ENCODE data around the gene DIP2B.

Gene DIP2B

GRCh38 chr12:50636505-50636904, 131.7 kb downstream of the DIP2B start:
- DNase-seq (ENCODE audit: low read depth in 3 of 3), result no peak

DNA sequence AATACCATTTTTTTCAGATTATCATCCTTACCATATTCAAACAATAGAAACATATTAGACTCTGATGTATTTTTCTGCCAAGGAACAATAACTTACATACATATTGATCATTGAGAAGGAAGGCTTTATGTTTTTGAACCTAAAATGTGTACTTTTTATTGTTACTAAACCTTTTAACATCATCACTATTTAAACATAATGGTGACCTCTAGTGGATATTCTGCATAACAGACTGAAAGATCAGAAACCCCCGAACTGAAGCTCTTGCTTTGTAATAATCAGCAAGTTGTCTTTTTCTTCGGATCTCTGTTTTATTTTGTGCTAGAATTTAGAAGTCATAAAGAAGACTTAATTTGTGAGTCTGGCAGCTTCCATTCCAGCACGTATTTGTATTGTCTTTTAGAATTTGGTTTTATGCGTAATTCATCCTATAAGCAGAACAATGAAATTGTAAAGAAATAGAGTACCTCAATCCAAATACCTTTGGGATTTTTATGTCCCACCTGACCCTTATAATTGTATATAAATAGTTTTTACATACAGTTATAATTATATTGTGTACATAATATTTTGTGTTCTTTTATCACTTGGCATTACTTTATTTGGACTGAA, 133.2 kb downstream of the DIP2B start:
- no peak for DNase-seq (ENCODE audit: low read depth in 3 of 3)

DNA sequence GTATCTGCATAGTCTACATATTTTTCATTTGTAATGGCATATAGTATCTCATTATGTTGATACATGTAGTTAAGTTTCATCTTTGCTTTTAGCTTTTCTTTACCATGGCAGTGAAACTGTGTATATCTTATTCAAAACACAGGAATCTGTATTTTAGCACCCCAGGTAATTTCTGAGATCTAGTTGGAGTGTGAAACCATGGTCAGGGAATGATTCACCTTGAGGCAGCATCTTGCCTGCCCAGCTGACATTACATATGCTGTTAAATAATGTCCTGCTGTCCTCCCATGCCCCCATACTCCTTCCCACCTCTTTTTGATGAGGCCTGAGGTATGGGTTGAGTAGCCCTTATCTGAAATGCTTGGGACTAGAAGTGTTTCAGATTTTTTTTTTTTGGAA, 133.7 kb downstream of the DIP2B start:
- DNase-seq (ENCODE audit: low read depth in 3 of 3), result no peak

DNA sequence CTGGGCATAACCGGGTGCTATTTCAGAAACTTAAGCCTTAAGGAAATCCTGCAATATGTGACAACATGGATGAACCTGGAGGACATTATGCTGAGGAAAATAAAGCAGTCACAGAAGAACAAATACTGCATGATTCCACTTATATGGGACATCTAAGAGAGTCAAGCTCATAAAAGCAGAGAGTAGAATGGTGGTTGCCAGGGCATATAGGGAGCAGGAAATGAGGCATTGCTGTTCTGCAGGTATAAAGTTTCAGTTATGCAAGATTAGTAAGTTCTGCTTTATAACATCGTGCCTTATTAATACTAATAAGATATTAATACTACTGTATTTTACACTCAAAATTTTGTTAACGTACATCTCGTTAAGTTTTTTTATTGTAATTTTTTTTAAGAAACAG, 134.9 kb downstream of the DIP2B start:
- DNase-seq (ENCODE audit: low read depth in 3 of 3), result no peak

DNA sequence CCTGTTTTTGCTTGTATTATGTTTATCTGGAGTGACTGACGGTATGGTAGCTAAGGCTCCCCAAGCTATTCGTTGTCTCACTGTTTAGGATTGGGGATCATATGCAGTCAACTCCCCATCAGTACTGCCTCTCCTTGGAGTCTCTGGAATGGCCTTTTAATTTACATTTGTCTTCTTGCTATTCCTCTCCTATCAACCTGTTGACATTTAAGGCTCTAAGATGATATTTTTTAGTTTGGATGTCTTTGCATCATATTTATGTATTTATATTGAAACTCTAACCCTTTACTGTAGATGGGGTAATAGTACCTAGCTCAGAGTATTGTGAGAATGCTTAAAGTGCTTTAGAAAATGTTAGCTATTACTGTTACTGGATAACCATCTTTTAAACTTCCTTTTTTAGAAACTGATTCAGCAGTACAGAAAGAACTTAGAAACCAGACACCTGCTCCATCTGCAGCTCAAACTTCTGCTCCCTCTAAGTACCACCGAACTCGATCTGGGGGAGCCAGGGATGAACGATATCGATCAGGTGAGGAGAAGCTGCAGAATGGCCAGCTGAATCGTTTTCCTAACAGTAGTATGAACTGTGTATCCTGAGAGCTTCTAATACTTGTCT, 135.6 kb downstream of the DIP2B start:
- no peak for DNase-seq (ENCODE audit: low read depth in 3 of 3)

DNA sequence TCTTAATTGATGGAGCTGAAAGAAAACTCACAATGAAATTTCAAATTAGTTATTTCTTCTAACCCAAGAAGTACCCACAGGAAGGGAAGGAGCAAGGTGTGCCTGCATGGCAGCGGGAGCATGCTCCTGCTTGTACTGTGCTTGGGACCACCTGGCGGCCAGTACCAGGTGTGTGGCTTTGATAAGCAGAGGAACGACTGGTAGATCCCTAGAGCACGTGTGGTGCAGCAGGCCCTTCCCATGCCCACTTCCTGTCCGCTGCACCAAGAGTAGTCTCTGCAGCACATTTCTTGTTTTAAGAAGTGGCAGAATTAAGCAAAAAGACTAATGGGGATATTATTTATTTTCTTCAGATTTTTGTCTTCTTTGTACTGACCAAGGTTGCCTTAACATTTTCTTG, 136.8 kb downstream of the DIP2B start:
- DNase-seq (ENCODE audit: low read depth in 3 of 3), result no peak

GRCh38 chr12:50642035-50642451, 137.3 kb downstream of the DIP2B start:
- no peak for DNase-seq (ENCODE audit: low read depth in 3 of 3)

- DNase-seq (ENCODE audit: low read depth in 3 of 3), result no peak
Measured at GRCh38 chr12:50642761-50643160, 138.0 kb downstream of the DIP2B start.

DNA sequence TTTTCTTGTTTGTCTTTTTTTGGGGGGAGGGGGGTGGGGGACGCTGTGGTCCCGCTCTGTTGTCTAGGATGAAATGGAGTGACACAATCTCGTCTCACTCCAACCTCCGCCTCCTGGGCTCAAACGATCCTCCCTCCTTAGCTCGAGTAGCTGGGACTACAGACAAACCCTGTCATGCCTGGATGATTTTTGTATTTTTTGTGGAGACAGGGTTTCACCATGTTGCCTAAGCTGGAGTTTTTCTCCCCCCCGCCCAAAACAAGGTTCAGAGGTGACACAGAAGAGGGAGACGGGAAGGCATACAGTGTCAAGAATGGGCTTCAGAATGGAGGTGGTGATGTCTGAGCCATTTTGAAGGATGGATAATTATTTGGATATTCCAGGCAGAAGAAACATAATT, 142.2 kb downstream of the DIP2B start:
- DNase-seq (ENCODE audit: low read depth in 3 of 3), result no peak

DNA sequence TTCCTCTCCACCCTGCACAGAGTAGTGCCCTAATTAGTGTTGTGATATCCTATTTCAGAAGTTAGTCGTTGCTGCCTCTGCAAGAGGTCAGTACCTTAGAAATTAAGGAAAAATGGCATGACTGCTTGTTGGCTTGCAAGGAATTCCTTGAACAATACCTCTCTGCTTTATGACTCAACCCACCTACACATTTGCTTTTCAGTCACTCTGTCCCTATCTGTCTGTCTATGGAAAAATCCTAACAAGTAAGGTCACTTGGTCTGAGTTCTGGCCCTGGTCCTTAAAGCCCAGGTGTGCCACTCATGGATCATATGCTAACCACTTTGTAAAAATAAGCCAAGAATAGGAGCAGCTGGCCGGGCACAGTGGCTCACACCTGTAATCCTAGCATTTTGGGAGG, 142.7 kb downstream of the DIP2B start:
- DNase-seq (ENCODE audit: low read depth in 3 of 3), result no peak

- DNase-seq (ENCODE audit: low read depth in 3 of 3), result no peak
Measured at GRCh38 chr12:50650285-50650684, 145.5 kb downstream of the DIP2B start.

DNA sequence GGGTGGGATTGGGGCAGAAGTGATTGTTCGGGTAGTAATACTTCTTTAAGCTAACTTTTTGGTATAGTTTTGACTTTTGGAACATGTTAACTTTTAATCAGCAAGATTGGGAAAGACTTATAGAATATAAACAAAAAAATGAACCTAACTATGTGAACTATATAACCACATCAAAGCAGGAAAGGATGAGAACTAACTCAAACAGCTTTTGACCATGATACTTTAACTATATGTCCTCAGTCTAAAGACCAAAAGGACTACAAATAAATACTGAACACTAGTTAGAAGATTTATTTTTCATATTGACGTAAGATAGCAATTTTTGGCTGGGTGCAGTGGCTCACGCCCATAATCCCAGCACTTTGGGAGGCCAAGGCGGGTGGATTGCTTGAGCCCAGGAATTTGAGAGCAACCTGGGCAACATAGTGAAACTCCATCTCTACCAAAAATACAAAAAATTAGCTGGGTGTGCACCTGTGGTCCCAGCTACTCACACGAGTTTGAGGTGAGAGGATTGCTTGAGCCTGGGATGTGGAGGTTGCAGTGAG, 150.7 kb downstream of the DIP2B start:
- no peak for DNase-seq (ENCODE audit: low read depth in 3 of 3)

DNA sequence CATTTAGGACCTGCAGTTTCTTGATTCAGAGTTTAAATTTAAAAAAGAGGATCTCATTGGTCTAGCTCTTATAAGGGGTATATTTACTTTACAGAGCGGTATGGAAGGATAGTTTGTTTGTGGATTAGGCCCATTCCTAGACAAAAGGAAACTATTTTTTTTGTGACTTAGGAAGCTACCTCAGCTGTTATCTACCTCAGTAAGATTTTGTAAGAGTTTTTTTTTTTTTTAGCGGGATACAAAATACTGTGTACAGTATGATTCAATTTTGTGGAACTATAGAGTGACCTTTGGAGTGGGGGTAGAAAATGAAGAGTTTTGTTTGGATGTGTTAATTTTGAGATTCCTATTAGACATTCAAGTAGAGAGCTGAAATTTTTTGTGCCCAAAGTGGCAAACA, 154.5 kb downstream of the DIP2B start:
- DNase-seq (ENCODE audit: low read depth in 3 of 3), result no peak

DNA sequence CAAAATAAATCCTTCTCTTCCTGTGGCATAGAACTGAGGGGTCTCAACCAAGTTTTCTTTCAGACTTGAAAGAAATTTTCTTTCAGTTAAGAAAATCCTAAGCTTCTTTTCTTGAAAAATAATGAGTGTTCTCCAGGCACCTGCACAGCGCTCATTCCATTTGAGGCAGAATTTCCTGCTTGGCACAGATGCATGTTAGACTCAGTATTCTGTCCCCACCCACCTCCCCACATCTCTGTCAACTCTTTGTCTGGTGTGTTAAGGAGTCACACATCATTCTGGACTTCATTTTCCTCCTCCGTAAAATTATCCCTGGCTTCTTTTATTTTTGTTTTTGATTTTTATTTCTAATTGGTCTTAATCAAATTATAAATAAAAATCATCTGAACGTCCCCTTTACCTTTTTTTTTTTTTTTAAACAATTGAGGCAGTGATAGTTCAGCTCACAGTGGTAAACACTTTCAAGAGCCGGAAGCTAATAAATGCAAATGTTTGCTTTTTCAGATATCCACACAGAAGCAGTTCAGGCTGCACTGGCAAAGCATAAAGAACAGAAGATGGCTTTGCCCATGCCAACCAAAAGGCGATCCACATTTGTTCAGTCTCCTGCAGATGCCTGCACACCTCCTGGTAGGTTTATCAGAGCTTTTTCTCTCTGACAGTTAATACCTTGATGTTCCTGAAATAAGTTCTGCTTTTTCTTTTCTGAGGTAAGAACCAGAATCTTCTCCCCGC, 155.1 kb downstream of the DIP2B start:
- DNase-seq (ENCODE audit: low read depth in 3 of 3), result no peak

DNA sequence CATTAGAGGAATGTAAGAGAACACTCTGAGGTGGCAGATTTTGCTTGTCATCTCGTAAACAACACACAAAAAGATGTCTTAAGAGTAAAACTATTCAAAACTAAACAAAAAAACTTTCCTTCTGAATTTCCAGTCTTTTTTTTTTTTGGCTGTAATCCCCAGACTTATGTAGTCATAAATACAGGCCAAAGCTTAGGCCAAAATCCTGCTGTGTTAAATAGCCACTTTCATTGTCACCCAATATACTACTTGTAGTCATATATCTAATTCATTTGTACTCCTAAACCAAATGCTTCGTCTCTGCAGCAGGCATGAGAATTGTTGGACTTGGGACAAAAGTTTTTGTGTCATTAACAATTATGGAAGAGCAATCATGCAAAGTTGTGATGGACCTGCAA, 155.6 kb downstream of the DIP2B start:
- DNase-seq (ENCODE audit: low read depth in 3 of 3), result no peak

DNA sequence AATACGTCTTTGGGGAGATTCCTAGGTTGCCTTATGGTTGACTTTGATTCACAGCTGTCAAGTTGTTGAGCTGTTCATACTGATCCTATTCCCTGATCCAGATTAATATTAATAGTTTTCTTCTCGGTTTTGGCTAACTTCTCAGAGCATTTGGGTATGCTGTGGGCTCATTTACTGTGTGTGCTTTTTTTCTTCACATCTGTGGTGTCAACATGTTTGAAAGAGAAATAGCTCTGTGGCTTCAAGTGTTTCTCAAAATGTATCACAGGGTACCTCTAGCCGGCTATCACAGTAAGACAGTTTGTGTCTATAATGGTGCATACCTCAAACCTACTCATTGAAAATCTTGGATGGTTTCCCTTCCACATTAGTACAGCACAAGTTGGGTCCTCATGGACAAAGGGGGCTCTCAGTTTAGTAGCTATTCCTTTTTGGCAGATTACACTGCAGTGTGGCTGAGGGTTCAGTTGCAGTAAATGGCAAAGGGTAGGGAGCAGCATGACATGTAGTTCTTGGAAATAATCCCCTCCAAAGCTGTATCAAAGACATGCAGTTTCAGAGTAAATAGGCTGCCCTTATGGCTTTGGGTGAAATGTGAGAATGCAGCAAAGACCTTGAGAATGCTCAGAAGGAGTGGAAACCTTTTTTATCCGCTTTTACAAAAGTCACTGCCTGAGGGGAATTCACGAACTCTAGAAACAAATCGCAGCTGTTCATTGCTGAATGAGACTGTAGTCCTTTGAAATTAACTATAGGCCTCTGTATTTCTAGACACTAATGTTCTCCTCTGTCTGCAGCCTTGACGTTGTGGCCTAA, 156.7 kb downstream of the DIP2B start:
- no peak for DNase-seq (ENCODE audit: low read depth in 3 of 3)

- DNase-seq (ENCODE audit: low read depth in 3 of 3), result no peak
Measured at GRCh38 chr12:50662116-50662510, 157.3 kb downstream of the DIP2B start.

- DNase-seq (ENCODE audit: low read depth in 3 of 3), result no peak
Measured at GRCh38 chr12:50665170-50665569, 160.4 kb downstream of the DIP2B start.

DNA sequence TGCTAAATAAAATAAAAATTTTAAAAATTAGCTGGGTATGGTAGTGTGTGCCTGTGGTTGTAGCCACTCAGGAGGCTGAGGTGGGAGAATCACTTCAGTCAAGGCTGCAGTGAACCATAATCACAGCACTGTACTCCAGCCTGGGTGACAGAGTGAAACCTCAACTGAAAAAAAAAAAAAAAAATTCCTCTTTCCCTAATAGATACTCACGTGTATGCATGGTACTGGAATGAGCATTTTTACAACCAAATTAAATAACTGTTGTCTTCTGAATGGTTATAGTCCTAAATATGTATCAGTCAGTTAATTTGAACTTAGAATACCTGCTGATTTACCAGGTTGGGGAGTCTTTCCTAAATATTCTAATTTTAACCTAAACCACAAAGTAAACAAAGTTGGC, 160.8 kb downstream of the DIP2B start:
- no peak for DNase-seq (ENCODE audit: low read depth in 3 of 3)

DNA sequence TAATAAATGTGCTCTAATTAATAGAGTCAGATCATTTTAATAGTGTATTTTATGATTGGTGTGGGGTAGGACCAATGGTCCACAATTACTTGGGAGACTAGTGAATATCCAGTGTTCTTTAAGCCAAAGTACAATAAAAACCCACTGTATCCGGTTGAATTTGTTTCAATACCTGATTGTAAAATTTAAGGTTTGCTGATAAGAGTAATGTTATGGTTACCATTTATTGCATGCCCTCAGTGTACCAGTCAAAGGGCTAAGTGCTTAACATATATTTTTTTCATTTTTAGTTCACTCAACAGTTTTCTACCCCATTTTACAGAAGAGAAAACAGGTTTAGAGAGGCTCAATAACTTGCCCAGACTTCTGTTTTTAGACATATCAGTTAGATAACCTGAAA, 161.2 kb downstream of the DIP2B start:
- no peak for DNase-seq (ENCODE audit: low read depth in 3 of 3)

GRCh38 chr12:50672158-50672557, 167.4 kb downstream of the DIP2B start:
- DNase-seq (ENCODE audit: low read depth in 3 of 3), result no peak

GRCh38 chr12:50676756-50677155, 172.0 kb downstream of the DIP2B start:
- DNase-seq (ENCODE audit: low read depth in 3 of 3), result no peak
